ENCODE data around the gene HAGHL. TPM values are rescaled to one million over a fixed set of nuclear protein-coding genes. Genes with fewer than 3 reads are reported as not detected.

HAGHL gene, protein sequence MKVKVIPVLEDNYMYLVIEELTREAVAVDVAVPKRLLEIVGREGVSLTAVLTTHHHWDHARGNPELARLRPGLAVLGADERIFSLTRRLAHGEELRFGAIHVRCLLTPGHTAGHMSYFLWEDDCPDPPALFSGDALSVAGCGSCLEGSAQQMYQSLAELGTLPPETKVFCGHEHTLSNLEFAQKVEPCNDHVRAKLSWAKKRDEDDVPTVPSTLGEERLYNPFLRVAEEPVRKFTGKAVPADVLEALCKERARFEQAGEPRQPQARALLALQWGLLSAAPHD
- 6.5 TPM for total RNA-seq

DNA sequence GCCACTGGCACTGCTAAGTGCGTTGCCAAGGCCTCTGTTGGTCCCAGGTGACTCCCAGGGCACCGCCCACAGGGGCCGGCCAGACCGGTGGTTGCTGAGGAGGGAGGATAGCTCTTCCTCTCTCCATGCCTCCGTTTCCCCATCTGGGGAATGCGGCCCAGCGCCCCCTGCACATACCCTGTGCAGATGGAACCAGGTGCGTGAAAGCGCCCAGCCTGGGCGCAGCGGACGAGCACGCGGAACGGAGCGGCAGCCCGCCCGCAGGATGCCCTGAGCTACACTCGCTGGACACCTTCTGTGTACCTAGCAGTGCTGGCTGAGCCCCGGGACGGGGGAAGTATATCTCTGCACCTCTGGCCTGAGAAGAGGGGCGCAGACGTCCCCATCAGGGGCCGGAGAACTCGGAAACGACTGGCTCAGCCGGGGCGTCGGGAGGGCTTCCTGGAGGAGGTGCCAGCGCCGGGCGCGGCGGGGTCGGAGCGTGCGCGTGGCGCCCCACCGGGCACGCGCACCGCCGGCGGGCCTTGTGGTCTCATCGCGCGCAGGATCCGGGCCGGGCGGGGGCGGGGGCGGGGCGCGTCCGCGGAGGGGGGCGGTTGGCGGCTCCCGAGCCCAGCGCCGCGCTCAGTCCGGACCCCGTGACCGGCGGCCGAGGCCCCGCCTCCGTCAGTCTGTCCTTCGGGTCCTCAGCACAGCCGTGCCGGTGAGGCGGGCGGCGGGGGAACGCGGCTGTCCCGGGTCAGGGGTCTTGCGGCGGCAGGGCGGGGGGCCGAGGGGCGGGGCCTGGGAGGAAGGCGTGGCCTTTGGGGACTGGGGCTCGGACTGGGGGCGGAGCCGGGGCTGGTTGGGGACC lies at the start of gene HAGHL, which contains the start of gene CCDC78:
Gene HAGHL (plus strand): TSS at position 669 of the 853 bp plus-strand sequence. CDS start 404 bp downstream, outside the sequence.
Gene CCDC78 (minus strand): TSS at position 6 of the 853 bp plus-strand sequence. CDS start 76 bp downstream, outside the sequence.
- DNase-seq (ENCODE audit: low spot score): peak; percentile 84
- no peak for ATAC-seq
- intact Hi-C loops (cut with DNase I): no loop called here

DNA sequence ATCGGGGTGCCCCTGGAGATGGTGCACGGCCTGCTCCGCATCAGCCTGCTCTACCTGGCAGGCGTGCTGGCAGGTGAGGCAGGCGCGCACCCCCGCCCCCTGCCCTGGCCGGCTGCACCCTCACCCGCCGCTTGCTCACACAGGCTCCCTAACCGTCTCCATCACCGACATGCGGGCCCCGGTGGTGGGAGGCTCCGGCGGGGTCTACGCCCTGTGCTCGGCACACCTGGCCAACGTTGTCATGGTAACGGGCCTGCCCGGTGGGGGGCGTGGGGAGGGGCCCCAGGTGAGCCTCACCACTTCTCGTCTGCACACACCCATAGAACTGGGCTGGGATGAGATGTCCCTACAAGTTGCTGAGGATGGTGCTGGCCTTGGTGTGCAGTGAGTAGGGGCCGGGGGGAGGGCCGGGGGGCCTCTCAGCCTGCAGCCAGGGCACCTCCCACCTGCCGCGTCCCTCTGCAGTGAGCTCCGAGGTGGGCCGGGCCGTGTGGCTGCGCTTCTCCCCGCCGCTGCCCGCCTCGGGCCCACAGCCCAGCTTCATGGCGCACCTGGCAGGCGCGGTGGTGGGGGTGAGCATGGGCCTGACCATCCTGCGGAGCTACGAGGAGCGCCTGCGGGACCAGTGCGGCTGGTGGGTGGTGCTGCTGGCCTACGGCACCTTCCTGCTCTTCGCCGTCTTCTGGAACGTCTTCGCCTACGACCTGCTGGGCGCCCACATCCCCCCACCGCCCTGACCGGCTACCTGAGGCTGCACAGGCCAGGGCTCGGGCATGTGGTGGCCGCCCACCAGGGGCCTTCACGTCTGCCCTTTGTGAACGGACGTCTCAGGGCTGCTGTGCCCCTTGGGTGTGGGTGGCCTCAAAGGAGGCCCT lies 49.4 kb upstream of the HAGHL start:
- no peak for DNase-seq (ENCODE audit: low spot score)
- intact Hi-C loops (cut with DNase I): no loop called here
- no peak for ATAC-seq

DNA sequence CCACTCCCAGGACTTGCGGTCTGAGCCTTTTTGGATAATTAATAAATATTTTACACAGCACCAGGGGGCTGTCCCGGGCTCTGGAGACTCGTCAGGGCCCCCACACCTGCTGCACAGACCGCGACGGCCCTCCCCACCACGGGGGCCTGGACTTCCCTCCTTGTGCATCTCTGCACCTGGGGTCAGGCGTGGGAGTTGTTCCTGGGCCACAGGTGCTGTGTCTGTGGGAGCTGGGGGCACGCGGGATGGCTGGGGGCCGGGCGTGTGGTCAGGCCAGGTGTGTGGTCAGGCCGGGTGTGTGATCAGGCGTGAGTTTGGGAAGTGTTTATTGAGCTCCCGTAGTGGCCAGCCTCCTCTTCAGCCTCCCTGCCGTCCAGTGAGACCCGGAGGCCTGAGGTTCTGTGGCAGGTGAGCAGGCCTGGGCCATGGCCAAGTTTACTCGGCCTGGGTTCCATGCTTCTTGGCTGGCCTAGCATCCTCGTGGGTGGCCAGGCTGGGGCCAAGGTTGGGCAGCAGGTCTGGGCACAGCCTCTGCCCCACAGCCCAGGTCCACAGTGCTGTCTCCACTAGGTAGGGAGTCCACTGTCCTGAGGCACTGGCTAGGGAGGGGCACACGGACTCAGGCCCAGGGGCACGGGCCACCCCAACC lies 48.6 kb upstream of the HAGHL start:
- ATAC-seq (peak; percentile 0), DNase-seq (ENCODE audit: low spot score) (no peak)
- intact Hi-C loops (cut with DNase I): no loop called here

DNA sequence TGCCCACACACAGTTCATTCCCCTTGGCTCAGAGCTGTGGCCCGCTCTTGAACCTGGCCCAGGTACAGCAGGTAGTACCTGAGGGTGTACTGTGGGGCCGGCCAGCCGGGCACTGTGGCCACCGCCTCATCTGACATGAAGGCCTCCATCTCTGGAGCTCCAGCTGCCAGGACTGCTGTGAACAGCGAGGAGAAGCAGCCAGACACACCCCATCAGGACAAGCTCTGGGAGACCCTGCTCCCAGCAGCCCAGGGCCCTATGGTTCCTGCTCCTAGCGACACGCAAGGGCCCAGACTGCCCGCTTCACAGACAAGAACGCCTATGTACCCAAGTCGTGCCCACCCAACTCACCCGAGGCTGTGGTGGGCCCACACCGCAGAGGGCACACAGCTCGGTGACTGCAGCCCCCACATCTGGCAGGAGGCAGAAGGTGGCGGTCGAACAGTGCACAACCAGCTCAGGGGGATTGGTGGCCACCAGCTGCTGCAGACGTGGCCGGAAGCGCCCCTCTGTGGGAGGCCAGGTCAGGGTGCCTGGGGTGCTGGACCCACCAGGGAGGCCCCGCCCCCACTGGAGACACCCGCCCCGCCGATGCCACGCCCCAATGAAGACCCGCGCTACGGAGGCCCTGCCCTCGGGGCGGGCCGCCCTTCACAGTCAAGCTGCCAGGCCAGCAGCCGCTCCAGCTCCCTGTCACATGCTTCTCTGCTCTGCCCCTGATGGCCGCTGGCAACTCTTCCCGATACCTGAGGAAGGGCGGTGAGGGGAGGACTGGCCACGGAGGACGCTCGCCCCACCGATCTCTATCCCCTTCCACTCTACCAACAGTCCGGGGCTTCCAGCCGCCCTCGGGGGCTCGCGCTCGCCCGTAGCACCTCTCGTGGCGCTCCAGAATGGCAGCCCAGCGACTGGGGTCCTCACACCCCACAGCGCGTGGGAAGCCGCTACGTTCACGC lies 47.8 kb upstream of the HAGHL start:
- intact Hi-C loops (cut with DNase I): no loop called here
- peak; percentile 56 for ATAC-seq
- DNase-seq (ENCODE audit: low spot score): peak; percentile 88

DNA sequence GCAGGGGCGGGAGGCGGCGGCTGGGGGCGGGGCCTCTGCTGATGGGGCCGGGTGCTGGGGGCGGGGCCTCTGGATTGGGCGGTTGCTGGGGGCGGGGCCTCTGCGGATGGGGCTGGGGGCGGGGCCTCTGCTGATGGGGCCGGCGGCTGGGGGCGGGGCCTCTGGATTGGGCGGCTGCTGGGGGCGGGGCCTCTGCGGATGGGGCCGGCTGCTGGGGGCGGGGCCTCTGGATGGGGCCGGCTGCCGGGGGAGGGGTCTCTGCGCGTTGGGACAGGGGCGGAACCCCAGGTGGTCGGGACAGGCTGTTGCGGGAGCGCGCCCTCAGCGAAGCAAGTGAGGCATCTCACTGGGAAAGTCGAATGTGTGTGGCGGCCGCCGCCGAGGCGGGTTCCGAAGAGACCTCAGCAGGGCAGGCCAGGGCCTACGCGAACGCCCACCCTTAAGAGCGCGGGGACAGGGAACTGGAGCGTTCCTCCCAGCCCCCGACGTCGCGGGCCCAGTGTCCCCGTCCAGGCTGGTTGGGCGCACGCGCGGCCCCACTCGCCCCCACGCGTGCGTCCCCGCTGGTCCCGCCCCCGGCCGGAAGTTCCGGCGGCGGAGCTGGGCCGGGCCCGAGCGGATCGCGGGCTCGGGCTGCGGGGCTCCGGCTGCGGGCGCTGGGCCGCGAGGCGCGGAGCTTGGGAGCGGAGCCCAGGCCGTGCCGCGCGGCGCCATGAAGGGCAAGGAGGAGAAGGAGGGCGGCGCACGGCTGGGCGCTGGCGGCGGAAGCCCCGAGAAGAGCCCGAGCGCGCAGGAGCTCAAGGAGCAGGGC lies 46.9 kb upstream of the HAGHL start, which contains the start of gene STUB1:
Gene STUB1 (plus strand): TSS at position 597 of the 811 bp plus-strand sequence. CDS start 116 bp downstream, at position 713.
- intact Hi-C loops (cut with DNase I): no loop called here

DNA sequence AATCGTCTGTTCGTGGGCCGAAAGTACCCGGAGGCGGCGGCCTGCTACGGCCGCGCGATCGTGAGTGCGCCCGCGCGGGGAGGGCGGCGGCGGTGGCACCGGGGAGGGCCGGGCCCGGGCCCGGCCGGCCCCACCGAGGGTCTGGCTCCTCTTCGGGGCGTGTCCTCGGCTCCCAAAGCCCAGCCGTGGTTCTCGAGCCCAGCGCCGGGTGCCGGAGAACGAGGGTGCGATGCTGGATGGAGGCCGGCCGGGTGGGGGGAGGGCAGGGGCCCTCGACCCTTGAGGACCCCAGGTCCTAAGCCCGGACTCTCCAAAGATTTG lies 46.3 kb upstream of the HAGHL start:
- intact Hi-C loops (cut with DNase I): no loop called here
- no peak for DNase-seq (ENCODE audit: low spot score)
- no peak for ATAC-seq

More for the DNA sequence above, 46.9 kb upstream of the HAGHL start, which contains the start of gene STUB1:
- ATAC-seq: peak; percentile 74
- peak; percentile 95 for DNase-seq (ENCODE audit: low spot score)

DNA sequence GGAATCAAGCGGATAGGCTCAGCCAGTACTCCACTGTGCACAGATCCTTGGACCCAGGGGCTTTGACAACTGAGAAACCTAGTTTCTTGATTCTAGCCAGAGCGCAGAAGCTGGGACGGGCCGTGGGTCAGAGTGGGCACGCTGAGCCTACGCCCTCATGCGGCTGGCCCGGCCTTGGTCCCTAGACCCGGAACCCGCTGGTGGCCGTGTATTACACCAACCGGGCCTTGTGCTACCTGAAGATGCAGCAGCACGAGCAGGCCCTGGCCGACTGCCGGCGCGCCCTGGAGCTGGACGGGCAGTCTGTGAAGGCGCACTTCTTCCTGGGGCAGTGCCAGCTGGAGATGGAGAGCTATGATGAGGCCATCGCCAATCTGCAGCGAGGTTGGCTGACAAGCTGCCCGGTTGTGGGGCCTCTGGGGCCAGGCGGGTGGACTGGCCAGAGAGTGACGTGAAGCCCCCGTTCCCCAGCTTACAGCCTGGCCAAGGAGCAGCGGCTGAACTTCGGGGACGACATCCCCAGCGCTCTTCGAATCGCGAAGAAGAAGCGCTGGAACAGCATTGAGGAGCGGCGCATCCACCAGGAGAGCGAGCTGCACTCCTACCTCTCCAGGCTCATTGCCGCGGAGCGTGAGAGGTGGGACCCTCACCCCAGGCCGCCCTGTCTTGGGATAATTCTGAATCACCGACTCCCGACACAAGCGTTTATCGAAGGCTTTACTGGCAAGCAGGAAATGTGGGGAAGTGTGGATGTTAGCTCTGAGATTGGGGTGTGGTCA lies 45.8 kb upstream of the HAGHL start:
- no peak for ATAC-seq
- intact Hi-C loops (cut with DNase I): no loop called here
- no peak for DNase-seq (ENCODE audit: low spot score)

DNA sequence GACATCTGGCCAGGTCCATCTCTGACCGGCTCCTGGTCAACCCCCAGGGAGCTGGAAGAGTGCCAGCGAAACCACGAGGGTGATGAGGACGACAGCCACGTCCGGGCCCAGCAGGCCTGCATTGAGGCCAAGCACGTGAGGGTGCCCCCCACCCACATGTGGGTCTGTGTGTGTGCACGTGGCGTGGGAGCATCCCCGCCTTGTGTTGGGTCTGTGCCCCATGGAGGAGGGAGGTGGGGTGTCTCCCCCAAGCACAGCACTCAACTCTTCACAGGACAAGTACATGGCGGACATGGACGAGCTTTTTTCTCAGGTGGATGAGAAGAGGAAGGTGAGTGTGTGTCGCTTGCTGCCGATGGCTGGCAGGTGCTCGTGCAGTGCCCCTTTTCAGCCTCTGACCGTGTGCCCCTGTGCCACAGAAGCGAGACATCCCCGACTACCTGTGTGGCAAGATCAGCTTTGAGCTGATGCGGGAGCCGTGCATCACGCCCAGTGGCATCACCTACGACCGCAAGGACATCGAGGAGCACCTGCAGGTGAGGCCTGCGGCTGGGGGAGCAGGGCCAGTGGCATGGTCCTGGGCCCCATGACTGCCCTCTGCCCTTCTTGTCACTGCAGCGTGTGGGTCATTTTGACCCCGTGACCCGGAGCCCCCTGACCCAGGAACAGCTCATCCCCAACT lies 45.0 kb upstream of the HAGHL start:
- no peak for DNase-seq (ENCODE audit: low spot score)
- no peak for ATAC-seq
- intact Hi-C loops (cut with DNase I): no loop called here

DNA sequence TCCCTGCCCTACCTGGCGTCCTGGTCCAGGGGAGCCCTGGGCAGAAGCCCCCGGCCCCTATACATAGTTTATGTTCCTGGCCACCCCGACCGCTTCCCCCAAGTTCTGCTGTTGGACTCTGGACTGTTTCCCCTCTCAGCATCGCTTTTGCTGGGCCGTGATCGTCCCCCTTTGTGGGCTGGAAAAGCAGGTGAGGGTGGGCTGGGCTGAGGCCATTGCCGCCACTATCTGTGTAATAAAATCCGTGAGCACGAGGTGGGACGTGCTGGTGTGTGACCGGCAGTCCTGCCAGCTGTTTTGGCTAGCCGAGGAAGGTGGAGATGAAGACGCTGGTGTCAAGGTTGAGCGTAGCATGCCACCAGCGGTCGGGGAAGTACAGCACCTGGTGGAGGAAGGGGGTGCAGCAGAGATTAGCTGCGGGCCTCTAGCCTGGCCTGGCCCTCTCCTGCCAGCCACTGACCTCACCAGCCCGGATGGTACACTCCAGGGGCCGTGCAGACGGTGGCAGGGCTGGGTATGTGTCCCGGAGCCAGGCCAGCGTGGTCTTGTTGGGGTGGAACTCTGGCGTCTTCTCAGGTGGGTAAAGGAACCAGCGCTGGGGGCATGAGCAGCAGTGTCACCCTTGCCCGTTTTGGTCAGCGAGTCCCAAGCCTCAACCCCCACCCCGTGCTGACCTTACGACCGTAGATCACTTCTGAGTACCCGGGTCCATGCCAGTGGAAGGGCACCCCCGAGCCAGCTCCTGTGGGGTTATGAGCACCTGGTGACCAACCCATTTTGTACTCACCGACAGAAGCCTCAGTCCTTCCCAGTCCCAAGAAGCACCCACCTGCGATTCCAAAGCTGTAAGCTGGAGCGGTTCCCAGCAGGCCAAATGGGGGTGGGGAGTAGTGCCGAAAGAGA lies 44.2 kb upstream of the HAGHL start:
- ATAC-seq: no peak
- DNase-seq (ENCODE audit: low spot score): no peak
- intact Hi-C loops (cut with DNase I): no loop called here

DNA sequence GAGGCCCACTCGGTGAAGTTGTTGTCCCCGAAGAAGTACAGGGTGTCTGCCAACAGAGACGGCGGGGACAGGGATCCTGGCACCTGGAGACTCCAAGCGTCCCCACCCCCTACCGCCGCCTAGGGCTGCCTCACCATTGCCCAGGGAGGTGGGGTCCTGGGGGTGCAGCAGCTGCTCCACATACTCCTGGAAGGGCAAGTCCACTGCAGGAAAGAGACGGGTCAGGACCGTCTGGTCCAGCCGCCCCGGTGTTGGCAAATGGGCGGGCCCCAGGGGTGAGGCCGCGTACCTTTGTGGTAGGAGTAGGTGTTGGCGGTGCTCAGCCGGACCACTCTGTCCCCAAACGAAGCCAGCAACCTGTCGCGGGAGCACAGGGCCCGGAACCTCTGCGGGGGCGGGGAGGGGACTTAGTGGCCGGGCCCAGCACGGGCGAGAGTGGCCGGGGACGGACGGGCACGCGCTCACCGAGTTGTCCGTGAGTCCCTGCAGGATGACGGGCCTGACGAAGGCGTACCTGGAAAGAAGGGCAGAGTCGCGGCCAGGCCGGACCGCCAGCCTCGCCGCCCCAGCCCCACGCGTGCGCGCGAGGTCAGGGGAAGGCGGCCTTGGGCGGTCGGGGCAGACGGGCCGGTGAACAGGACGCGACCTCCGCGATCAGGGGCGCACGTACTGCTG lies 43.4 kb upstream of the HAGHL start:
- DNase-seq (ENCODE audit: low spot score): no peak
- intact Hi-C loops (cut with DNase I): no loop called here

DNA sequence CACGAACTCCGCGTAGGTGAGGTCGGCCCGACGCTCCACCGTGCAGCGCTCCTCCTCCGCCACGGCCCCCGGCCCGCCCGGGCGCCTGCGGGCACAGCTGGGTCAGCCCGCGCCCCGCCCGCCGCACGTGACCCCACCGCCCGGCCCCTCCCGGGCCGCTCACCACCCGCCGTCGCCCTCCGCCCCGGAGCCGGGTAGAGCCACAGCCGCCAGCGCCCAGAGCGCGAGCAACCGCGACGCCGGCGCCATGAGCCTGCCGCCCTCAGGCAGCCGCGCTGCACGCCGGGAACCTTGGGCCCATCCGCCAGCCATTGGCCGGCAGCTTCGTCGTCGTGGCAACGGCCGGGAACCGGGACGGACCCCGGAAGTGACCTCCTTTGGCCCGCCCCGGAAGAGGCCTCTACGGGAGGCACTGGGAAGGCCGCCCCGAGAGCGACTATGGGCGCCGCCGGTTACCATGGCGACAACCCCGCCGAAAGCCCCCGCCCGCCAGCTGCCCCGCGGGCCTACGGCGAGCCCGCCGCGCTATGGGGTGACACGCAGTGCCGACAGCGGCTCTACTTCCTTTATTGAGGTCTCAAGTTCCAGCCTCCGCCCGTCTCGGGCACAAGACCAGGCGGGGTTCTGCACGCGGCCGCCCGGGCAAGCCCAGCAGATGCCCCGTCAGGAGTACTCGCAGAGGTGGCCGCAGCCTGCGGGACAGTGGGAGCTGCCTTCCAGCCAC lies 42.7 kb upstream of the HAGHL start, which contains the start of gene JMJD8:
Gene JMJD8 (minus strand): TSS at position 264 of the 724 bp plus-strand sequence. CDS start 15 bp downstream, at position 249.
- intact Hi-C loops (cut with DNase I): no loop called here
- ATAC-seq (peak; percentile 84), DNase-seq (ENCODE audit: low spot score) (peak; percentile 99)

More for the DNA sequence above, 43.4 kb upstream of the HAGHL start:
- no peak for ATAC-seq

DNA sequence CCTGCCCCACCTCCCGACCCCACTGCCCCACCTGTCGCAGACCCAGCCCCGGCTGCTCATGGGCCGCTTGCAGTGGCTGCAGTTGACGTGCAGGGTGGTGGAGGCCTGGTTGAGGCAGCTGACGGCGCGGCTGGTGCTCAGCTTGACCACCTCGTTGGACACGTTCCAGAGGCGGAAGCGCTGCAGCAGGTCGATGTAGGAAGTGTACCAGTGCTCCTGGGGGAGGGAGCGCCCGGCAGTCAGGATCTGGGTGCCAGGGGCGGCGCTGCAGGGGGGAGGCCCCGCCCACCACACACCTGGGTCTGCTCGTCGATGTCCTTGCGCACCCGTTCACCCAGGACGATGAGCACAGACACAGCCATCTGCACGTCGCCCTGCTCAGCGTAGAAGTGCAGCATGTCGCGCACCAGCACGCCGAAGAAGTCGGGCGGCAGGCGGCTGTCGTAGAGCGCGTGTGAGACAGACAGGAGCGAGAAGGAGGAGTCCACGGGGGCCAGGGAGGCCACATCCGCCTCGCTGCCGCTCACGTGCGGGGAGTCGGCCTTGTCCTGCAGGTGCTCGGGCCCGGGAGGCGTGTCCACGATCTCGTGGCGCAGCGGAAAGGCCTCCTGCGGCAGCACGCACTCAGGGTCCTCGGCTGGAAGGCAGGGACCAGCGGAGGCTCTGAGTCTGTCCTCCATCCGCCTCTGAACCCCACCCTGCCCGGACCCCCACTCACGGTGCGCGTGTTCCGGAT lies 41.8 kb upstream of the HAGHL start:
- DNase-seq (ENCODE audit: low spot score) (no peak), ATAC-seq (no peak)
- intact Hi-C loops (cut with DNase I): no loop called here

DNA sequence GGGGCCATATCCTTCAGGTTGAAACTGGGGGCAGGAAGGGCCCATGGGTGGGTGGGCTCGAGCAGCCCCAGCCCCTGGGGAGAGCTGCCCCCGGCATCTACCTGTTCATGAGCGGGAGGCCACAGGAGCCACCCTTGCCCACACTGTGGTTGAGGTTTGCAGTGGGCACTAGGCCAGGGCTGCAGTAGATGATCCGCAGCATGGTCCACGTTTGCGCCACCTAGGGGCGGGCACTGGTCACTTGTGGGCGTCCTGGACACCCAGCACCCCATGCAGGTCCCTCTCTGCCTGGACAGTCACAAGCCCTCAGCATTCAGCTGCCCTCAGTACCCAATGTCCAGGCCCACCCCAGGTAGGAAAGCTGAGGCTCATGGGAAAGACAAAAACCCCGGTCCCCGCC lies 40.9 kb upstream of the HAGHL start:
- intact Hi-C loops (cut with DNase I): no loop called here
- no peak for ATAC-seq
- DNase-seq (ENCODE audit: low spot score): no peak
